ENCODE results near the gene ITGA3.

- TF ChIP-seq CTCF (IDR thresholded peaks at IDR 0.05) = no peak
- TF ChIP-seq POLR2A (IDR thresholded peaks at IDR 0.05) = no peak
- TF ChIP-seq POLR2AphosphoS5 (IDR thresholded peaks at IDR 0.05) = no peak
Observed at GRCh38 chr17:50014471-50015088, 41.3 kb upstream of the ITGA3 start.

Data from upper lobe of left lung (tissue), 4 donors.